Keratinocyte (primary cell): ENCODE results near the gene TUBB4B. TPM values are rescaled to one million over a fixed set of nuclear protein-coding genes. Genes with fewer than 3 reads are reported as not detected.

Source experiments
- DNase-seq: peaks from one replicate; pipeline ENCODE4 v3.0.0-alpha.2; 2011; ENCODE audit warnings: low read depth, missing footprints, low spot score
- FAIRE-seq: peaks from 2 replicates; lab custom pipeline; 2011; peaks lifted over from hg19 to GRCh38; lab: Jason Lieb, UNC
- H2AFZ ChIP-seq: 2 replicates; pipeline ENCODE4 v1.6.0; 2012; ENCODE audit warnings: low read length, control low read depth, inconsistent platforms; ENCODE audit not compliant: control insufficient read depth
- H3K27ac ChIP-seq: 2 replicates; pipeline ENCODE4 v1.5.1; 2011; ENCODE audit warnings: low read length; ENCODE audit not compliant: control insufficient read depth, insufficient read depth
- H3K27me3 ChIP-seq: 3 replicates; pipeline ENCODE4 v1.6.0; 2011; ENCODE audit warnings: low read length; ENCODE audit not compliant: control insufficient read depth, insufficient read depth; ENCODE audit errors: extremely low read depth
- H3K36me3 ChIP-seq, 2 experiments: 2 replicates in 1 of 2; 3 replicates in 1 of 2; pipeline ENCODE4 v1.5.1; 2011; ENCODE audit warnings: low read length in 2 of 2, mild to moderate bottlenecking in 1 of 2; ENCODE audit not compliant: control insufficient read depth in 2 of 2, insufficient read depth in 2 of 2; ENCODE audit errors: extremely low read depth in 1 of 2
- H3K4me1 ChIP-seq: 3 replicates; pipeline ENCODE4 v1.5.1; 2011; ENCODE audit warnings: low read length; ENCODE audit not compliant: control insufficient read depth, insufficient read depth; ENCODE audit errors: extremely low read depth
- H3K4me2 ChIP-seq: 3 replicates; pipeline ENCODE4 v1.6.0; 2011; ENCODE audit warnings: low read depth, low read length; ENCODE audit not compliant: control insufficient read depth, insufficient read depth; ENCODE audit errors: extremely low read depth
- H3K4me3 ChIP-seq, 3 experiments: fragments of 200-600 bp in 1 of 3; sonication (generic) in 1 of 3; 2 replicates in 2 of 3; 3 replicates in 1 of 3; pipeline ENCODE4 v1.5.1; 2011 to 2016; ENCODE audit warnings: low read length in 3 of 3, mild to moderate bottlenecking in 3 of 3, control low read depth in 2 of 3, inconsistent platforms in 1 of 3, low read depth in 1 of 3, mixed read lengths in 1 of 3, mixed run types in 1 of 3, moderate library complexity in 1 of 3; ENCODE audit not compliant: control insufficient read depth in 2 of 3, insufficient read depth in 2 of 3; ENCODE audit errors: extremely low read depth in 1 of 3
- H3K79me2 ChIP-seq: 2 replicates; pipeline ENCODE4 v1.6.0; 2012; ENCODE audit warnings: low read length; ENCODE audit not compliant: control insufficient read depth, insufficient read depth
- H3K9ac ChIP-seq: 3 replicates; pipeline ENCODE4 v1.6.0; 2011; ENCODE audit warnings: low read length; ENCODE audit not compliant: control insufficient read depth, insufficient read depth; ENCODE audit errors: extremely low read depth
- H3K9me1 ChIP-seq: 3 replicates; pipeline ENCODE4 v1.6.0; 2011; ENCODE audit warnings: low read length; ENCODE audit not compliant: control insufficient read depth, insufficient read depth; ENCODE audit errors: extremely low read depth
- H3K9me3 ChIP-seq: 2 replicates; pipeline ENCODE4 v1.5.1; 2012; ENCODE audit warnings: low read depth, low read length; ENCODE audit not compliant: control insufficient read depth
- H4K20me1 ChIP-seq: 3 replicates; pipeline ENCODE4 v1.6.0; 2011; ENCODE audit warnings: low read length; ENCODE audit not compliant: control insufficient read depth, insufficient read depth; ENCODE audit errors: extremely low read depth
- CTCF ChIP-seq, 3 experiments: IDR thresholded peaks in 1 of 3; conservative IDR thresholded peaks in 1 of 3; optimal IDR thresholded peaks in 1 of 3; 2 replicates in 2 of 3; 3 replicates in 1 of 3; pipeline versions ENCODE3 to v1.5.1; 2011; ENCODE audit warnings: low read length in 3 of 3, mild to moderate bottlenecking in 3 of 3, moderate library complexity in 2 of 3, control low read depth in 1 of 3, inconsistent platforms in 1 of 3; ENCODE audit not compliant: insufficient read depth in 2 of 3; ENCODE audit errors: extremely low read depth in 1 of 3
- EZH2 ChIP-seq: IDR thresholded peaks from one replicate; pipeline ENCODE4 v1.6.1; 2012; ENCODE audit warnings: inconsistent platforms, mild to moderate bottlenecking, low read length, moderate library complexity
- dilution Hi-C: fragments of 300-500 bp; cut with MboI; formaldehyde crosslinking; loops from one replicate; pipeline ENCODE4 v1.7.0; 2020; ENCODE audit warnings: low sequenced_read_pairs; ENCODE audit not compliant: extremely low pct_ligation_motif_present
- polyA plus RNA-seq, 5 experiments: library from polyadenylated mRNA; depleted of rRNA in 3 of 5; stranded (reverse) in 3 of 5; stranded (forward) in 1 of 5; unstranded in 1 of 5; fragments of >200 nt; gene quantifications; 1 replicate in 1 of 5; 2 replicates in 3 of 5; 3 replicates in 1 of 5; pipeline versions ENCODE4 v1.2.1 to v1.2.3, GENCODE V29; 2011 to 2012; ENCODE audit warnings: missing spikeins in 2 of 5, low read depth in 1 of 5, low replicate concordance in 1 of 5

TUBB4B gene
- polyA plus RNA-seq, 1 donor (not counting 4 experiments of a cell fraction or from before 2014, with no cell fraction given), result 440 TPM

- dilution Hi-C loops, result no loop called here
- Histone ChIP-seq H2AFZ (no peak overlapping the region), H3K9me3 (no peaks in the 10 kb centered on the region), H3K79me2 (peaks cover 4% of the 10 kb centered on the region), H3K9me1 (no peaks in the 10 kb centered on the region), H3K4me2 (no peak overlapping the region), H4K20me1 (peaks cover 6% of the 10 kb centered on the region), H3K36me3 (peaks cover 34% of the 10 kb centered on the region in 2 experiments), H3K4me3 (no peak overlapping the region), H3K27me3 (no peaks in the 10 kb centered on the region), H3K4me1 (no peaks in the 10 kb centered on the region), H3K27ac (no peak overlapping the region), H3K9ac (no peak overlapping the region)
- TF ChIP-seq CTCF (optimal IDR thresholded peaks at IDR 0.05 in 1 of 3, IDR thresholded peaks at IDR 0.05 in 1 of 3, conservative IDR thresholded peaks at IDR 0.05 in 1 of 3; ENCODE audit: extremely low read depth in 1 of 3, insufficient read depth in 2 of 3, low read length in 3 of 3), result no peak
- no peak for TF ChIP-seq EZH2
- FAIRE-seq (no peak), DNase-seq (no peak)
These were observed 25.7 kb downstream of the TUBB4B start for GRCh38 chr9:137266585-137267453.

- no peaks in the 10 kb centered on the region for H3K9me3 ChIP-seq
- H3K36me3 ChIP-seq, result peaks cover 37 to 39% of the 10 kb centered on the region in 2 experiments
- no peak overlapping the region for H3K9ac ChIP-seq
- H4K20me1 ChIP-seq, result peaks cover 12% of the 10 kb centered on the region
- TF ChIP-seq EZH2 (no peak), CTCF (optimal IDR thresholded peaks at IDR 0.05 in 1 of 3, IDR thresholded peaks at IDR 0.05 in 1 of 3, conservative IDR thresholded peaks at IDR 0.05 in 1 of 3; ENCODE audit: extremely low read depth in 1 of 3, insufficient read depth in 2 of 3, low read length in 3 of 3) (no peak)
- no peak overlapping the region for H2AFZ ChIP-seq
- H3K27me3 ChIP-seq, result no peaks in the 10 kb centered on the region
- no peak overlapping the region for H3K27ac ChIP-seq
- dilution Hi-C loops, result no loop called here
- no peaks in the 10 kb centered on the region for H3K9me1 ChIP-seq
- H3K4me3 ChIP-seq, result no peak overlapping the region
- H3K4me2 ChIP-seq, result no peak overlapping the region
- DNase-seq (no peak), FAIRE-seq (no peak)
- peaks cover 6% of the 10 kb centered on the region for H3K4me1 ChIP-seq
- peaks cover 4% of the 10 kb centered on the region for H3K79me2 ChIP-seq
These were observed 26.9 kb downstream of the TUBB4B start for GRCh38 chr9:137267933-137268355.
